Stimulated activated effector memory CD8-positive, alpha-beta T cell treated with anti-CD3 and anti-CD28 coated beads, Interleukin-12 subunit alpha, Interleukin-12 subunit beta, amount 100 ng/mL, for 72 hours (primary cell): ENCODE measurements around the gene EGFR.

Experiments used
- ATAC-seq: fragments of 150-1000 bp; cut with Tn5 transposase; 2 replicates; pipeline ENCODE4 v1.10.0; 2021
- DNase-seq, 2 donors: peaks; one replicate each; pipeline ENCODE4 v3.0.0; 2021 to 2022; ENCODE audit warnings: low spot score in 2 of 2
- H3K27ac Mint-ChIP-seq: one replicate; pipeline ENCODE4 v1.8.0; 2022; ENCODE audit warnings: mild to moderate bottlenecking, mixed read lengths
- H3K36me3 Mint-ChIP-seq: one replicate; pipeline ENCODE4 v1.8.0; 2022; ENCODE audit warnings: mild to moderate bottlenecking, mixed read lengths
- H3K4me1 Mint-ChIP-seq: one replicate; pipeline ENCODE4 v1.8.0; 2022; ENCODE audit warnings: mixed read lengths
- H3K4me3 Mint-ChIP-seq: one replicate; pipeline ENCODE4 v1.8.0; 2022; ENCODE audit warnings: mild to moderate bottlenecking, mixed read lengths
- H3K9me3 Mint-ChIP-seq: one replicate; pipeline ENCODE4 v1.8.0; 2022; ENCODE audit warnings: mixed read lengths

EGFR gene

DNA sequence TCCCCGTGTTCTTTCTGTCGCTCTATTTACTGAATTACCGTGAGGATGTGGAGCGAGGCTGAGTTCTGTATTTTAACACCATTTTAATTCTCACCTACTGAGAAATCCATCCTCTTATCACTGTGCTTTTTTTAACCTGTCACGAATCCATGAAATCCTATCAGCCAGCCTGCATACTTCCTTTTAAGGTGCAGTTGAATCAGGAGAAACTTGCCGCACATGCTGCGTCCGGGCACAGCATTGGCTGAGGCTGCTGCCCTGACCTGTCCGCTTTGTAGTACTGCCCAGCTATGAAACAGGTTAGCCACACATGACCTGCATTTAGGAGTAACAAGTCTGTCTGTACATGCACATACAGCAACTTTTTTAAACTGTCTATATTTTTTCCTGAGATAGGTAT is 82.5 kb downstream of the EGFR start:
- Mint-ChIP-seq H3K4me3 (no peak overlapping the region), H3K36me3 (no peaks in the 10 kb centered on the region), H3K4me1 (peaks cover 10% of the 10 kb centered on the region), H3K9me3 (no peaks in the 10 kb centered on the region), H3K27ac (no peak overlapping the region)
- DNase-seq (no peak), ATAC-seq (no peak)

DNA sequence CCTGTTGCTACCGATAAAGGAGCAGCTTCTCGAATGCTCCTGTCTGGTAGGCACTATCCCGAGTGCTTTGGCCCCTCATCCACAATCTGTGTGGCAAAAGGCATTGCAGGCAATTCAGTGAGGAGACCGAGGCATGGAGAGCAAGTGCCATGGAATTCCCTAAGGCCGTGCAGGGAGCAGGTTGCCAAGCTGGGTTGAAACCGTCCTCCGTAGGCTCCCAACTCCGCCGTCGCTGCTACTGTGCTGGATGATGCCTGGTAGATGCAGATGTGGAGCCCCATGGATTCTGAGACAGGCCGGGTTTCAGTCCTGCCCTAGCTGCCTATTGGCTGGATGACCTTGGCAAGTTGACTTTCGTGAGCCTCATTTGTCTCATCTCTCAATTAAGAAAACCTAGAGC is 85.3 kb downstream of the EGFR start:
- Mint-ChIP-seq H3K4me1 (peaks cover 10% of the 10 kb centered on the region), H3K4me3 (no peak overlapping the region), H3K9me3 (no peaks in the 10 kb centered on the region), H3K27ac (no peak overlapping the region), H3K36me3 (no peaks in the 10 kb centered on the region)
- DNase-seq = no peak
- ATAC-seq = no peak

DNA sequence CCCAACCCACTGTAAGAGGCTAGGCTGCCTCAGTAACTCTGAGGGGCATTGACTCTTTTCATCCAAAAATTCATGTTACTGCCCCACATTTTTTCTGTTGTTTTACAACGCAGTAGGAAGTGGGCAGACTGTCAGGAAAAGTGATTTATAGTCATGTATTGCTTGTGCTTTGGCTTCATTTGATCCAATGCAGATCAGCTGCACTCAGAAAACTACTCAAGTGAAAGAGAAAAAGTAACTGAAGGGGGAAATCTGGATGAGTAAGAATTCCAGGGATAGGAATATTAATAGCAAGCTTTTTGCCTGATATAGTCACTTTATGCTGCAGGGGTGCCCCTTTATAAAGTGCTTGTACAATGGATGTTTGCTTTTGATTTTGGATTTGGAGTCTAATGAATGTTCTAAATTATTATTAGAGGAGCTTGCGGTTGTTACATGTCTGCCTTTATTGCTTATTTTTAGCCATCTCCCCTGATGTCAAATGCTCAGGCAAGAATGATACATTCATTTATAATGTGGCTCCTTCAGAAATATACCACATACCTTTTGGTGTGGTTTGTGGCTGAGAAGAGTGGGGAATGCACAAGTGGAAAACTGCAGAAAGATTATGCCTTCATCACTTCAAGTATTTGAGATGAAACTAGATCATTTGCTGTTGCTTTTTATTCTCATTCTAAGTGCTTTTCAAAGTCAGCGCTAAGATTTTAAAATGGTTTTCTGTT is 86.1 kb downstream of the EGFR start:
- Mint-ChIP-seq H3K36me3 (no peaks in the 10 kb centered on the region), H3K27ac (no peak overlapping the region), H3K9me3 (no peaks in the 10 kb centered on the region), H3K4me3 (no peak overlapping the region), H3K4me1 (peaks cover 10% of the 10 kb centered on the region)
- no peak for DNase-seq
- ATAC-seq = no peak

DNA sequence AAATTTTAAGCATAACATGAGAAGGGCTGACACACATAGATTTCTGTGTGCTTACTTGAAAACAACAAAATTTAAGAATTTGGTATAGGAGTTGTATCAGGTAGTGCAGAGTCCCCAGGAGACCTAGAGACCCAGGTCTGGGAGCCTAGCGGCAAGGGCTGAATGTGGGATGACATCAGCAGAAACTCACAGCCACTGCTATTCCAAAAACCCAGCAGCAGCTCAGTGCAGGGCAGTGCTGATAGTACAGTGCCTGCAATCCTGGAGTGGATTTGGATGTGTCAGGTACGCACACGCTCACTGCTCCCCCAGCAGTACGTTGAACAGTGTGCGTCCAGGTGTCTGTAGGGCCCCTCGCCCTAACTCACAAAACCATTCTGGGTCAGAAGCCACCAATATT is 87.1 kb downstream of the EGFR start:
- Mint-ChIP-seq H3K9me3 (no peaks in the 10 kb centered on the region), H3K4me3 (no peak overlapping the region)

DNA sequence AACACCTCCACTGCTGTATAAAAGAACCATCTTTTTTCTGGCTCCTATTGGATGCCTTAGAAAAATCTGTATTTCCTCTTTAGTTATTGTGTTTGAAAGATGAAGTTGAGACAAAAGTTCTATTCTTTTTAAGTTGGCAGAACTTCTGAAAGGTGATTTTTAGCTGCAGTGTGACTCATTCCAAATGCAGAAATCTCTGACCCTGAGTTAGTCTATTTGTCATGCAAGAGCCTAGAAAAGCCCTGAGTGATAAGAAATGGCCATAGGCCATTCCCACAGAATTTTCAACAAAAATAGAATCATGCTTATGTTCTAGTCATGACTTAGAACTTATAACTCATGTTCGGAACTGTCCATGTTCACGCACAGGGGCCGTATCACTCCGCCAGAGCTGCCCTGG is 89.1 kb downstream of the EGFR start:
- Mint-ChIP-seq H3K4me3 (no peak overlapping the region), H3K27ac (no peak overlapping the region), H3K9me3 (no peaks in the 10 kb centered on the region), H3K4me1 (peaks cover 10% of the 10 kb centered on the region), H3K36me3 (no peaks in the 10 kb centered on the region)
- no peak for ATAC-seq
- no peak for DNase-seq

More for the DNA sequence above, 87.1 kb downstream of the EGFR start:
- ATAC-seq = no peak
- Mint-ChIP-seq H3K36me3 (no peaks in the 10 kb centered on the region), H3K27ac (no peak overlapping the region), H3K4me1 (peaks cover 10% of the 10 kb centered on the region)
- DNase-seq = no peak

DNA sequence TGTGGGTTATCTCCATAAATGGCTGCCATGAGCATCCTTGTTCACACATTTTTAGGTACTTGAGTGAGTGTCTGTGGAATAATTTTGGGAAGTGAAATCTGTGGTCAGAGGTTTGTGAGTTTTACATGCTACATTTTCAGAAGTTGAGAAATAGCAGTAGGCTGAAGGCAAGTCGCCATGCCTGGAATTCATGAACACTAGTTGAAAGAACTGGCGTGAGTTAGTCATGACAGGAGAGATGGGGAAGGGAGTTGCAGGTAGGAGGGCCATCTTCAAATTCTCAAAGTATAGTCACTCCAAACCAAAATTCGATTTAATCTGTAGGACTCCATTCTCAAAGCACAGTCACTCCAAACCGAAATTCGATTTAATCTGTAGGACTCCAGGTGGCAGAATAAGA is 89.6 kb downstream of the EGFR start:
- H3K27ac Mint-ChIP-seq = no peak overlapping the region
- peaks cover 14% of the 10 kb centered on the region for H3K4me1 Mint-ChIP-seq
- no peak overlapping the region for H3K4me3 Mint-ChIP-seq

DNA sequence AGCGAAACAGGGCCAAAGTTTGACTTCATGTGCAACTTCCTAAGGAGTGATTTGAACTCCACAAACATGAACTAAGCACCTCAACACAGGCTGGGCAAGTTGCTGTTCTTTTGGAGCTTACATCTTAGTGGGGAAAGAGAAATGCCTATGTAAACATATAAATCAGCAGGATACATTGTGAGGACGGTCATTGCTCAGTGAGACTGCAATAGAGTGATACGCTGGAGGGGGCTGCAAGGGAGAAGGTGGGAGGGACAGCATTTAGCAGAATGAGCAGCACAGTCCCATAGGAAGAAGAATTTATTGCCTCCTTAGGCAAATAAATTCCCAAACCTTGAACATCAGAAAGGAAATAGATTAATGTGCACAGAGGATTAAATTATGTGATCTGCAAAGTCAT is 90.0 kb downstream of the EGFR start:
- DNase-seq (no peak), ATAC-seq (no peak)
- no peak overlapping the region for H3K27ac Mint-ChIP-seq
- H3K36me3 Mint-ChIP-seq = no peaks in the 10 kb centered on the region
- peaks cover 18% of the 10 kb centered on the region for H3K4me1 Mint-ChIP-seq
- H3K9me3 Mint-ChIP-seq = no peaks in the 10 kb centered on the region
- no peak overlapping the region for H3K4me3 Mint-ChIP-seq

More for the DNA sequence above, 89.6 kb downstream of the EGFR start:
- DNase-seq (no peak), ATAC-seq (no peak)
- Mint-ChIP-seq H3K9me3 (no peaks in the 10 kb centered on the region), H3K36me3 (no peaks in the 10 kb centered on the region)

DNA sequence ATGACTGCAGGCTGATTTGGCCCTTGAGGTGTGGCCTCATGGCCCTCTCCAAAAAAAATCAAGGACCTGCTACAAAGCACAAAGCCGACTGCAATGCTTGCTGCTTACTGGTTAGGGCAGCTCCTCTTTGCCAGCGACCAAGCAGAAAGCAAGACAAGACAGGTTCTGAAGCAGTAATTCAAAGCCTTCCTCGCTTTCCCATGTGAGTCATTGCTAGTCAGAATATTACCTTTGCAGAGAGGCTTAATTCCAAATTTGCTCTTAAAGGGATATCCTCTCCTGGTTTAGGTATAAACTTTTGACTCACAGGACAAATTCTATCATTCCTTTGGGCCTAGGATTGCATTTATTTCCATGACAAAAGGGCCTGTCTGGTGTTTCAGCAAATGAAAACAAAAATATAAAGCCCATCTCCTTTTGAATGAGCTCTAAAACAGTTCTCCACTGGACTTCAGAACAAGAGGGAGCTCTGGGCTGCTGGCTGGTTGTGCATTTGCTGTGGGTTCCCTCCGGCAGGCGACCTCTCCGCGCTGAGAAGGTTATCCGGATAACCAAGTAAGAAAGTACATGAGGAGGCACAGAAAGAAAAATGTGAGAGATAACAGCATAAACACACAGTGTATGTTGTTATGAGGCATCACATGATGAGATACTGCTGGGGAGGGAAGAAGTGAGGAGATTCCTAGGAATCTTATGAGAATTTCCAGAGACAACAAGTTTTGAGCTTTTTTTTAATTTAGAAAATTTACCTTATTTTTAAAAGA is 90.8 kb downstream of the EGFR start:
- no peak overlapping the region for H3K27ac Mint-ChIP-seq
- H3K9me3 Mint-ChIP-seq = no peaks in the 10 kb centered on the region
- ATAC-seq (no peak), DNase-seq (no peak)
- no peaks in the 10 kb centered on the region for H3K36me3 Mint-ChIP-seq
- peaks cover 16% of the 10 kb centered on the region for H3K4me1 Mint-ChIP-seq
- H3K4me3 Mint-ChIP-seq = no peak overlapping the region

DNA sequence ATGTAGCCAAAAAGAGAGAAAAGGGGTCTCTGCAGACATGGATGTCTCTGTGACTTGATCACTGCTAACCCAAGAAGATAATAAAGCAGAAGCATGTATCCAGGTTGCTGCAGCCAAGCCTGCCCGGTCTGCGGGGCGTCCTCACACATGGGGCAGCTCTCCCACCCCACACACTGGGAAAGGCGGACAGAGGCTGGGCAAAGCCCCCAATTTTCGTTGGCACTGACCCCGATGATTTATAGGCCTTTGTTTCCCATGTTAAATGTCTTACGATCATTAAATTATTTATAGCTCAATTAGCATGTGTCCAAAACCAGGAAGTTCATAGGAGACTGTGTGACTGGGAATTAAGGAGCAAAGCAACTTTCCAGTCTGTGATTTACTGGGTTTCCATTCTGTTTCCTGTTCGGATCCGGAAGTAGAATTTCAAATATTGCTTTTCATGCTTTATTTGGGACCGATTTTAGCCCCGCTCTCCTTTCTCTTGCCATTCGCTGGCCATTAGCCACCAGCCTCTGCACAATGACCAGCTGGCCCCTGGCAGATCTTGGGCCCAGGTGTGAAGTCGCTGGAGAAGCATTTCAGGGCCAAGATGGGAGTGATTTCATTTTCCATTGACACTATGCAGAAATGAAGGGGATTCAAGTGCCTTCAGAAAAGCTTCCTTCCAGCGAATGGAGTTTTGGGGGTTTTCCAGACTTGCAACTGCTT is 91.6 kb downstream of the EGFR start:
- ATAC-seq = no peak
- DNase-seq = no peak
- peaks cover 8% of the 10 kb centered on the region for H3K4me1 Mint-ChIP-seq
- no peak overlapping the region for H3K27ac Mint-ChIP-seq
- no peak overlapping the region for H3K4me3 Mint-ChIP-seq
- H3K9me3 Mint-ChIP-seq = no peaks in the 10 kb centered on the region
- H3K36me3 Mint-ChIP-seq = no peaks in the 10 kb centered on the region

DNA sequence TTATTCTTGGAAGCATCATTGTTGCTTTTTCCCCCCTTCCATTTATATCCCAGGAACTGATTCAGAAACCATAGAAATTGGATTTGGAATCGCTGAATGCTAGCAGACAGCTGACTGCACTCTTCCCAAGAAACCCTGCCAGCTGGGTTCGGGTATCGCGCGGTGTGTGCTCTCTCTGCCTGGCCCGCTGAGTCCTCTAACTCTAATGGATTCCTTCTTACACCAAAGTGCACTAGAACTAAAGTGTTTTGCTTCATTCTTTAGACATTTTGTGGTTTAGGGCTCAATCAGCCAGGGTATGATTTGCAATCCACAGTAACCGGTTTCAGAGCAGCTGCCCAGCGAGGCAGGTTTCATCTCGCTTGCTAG is 92.2 kb downstream of the EGFR start:
- peaks cover 8% of the 10 kb centered on the region for H3K4me1 Mint-ChIP-seq
- no peak overlapping the region for H3K27ac Mint-ChIP-seq
- no peak overlapping the region for H3K4me3 Mint-ChIP-seq
- ATAC-seq (no peak), DNase-seq (no peak)
- no peaks in the 10 kb centered on the region for H3K9me3 Mint-ChIP-seq
- no peaks in the 10 kb centered on the region for H3K36me3 Mint-ChIP-seq

DNA sequence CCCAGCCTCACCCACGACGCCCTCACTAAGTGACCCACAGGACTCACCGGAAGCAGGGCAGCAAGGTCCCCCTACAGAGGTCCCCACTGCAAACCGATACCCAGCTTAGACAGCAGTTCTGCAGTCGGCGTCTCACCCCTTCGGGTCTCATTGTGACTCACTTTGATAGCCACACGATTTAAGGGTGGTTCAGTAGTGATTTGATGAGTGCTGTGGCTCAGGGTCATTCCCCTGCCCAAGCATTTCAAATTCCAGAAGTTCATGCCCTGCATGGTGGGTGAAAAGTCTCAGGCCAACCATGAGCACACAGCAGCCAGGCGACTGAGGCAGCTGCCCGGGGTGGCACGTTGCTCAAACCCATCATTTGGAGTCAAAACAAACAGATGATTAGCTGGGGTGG is 93.2 kb downstream of the EGFR start:
- ATAC-seq (no peak), DNase-seq (no peak)
- no peak overlapping the region for H3K4me3 Mint-ChIP-seq
- peaks cover 8% of the 10 kb centered on the region for H3K4me1 Mint-ChIP-seq
- no peaks in the 10 kb centered on the region for H3K9me3 Mint-ChIP-seq
- H3K36me3 Mint-ChIP-seq = no peaks in the 10 kb centered on the region
- H3K27ac Mint-ChIP-seq = no peak overlapping the region

DNA sequence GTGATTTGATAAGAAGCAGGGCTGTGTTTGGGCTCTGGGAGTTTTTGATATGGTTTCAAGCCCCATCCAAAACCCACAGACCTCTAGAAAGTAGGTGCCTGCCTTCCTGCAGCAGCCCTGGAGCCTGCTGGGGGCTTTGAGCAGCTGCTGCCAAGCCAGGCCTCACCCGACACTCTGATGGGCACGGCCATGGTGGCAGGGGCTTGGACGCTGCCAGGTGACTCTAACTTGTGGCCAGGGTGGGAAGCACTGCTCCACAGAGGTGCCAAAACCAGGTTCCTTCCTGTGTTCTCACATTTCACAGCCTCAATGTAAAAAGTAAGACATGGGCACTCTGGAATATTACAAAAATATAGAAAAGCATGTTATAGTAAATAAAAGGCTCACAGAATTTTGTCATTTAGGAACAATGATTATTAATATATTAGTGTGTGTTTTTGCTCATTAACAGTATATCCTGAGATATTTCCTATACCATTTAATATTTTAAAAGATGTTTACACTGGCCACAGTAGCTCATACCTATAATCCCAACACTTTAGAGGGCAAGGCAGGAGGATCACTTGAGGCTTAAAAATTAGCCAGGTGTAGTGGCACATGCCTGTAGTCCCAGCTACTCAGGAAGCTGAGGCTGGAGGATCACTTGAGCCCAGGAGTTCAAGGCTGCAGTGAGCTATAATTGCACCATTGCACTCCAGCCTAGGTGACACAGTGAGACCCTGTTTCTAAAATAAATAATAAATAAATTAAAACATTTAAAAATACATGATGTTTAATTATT is 95.1 kb downstream of the EGFR start:
- no peaks in the 10 kb centered on the region for H3K9me3 Mint-ChIP-seq
- H3K4me1 Mint-ChIP-seq = peaks cover 8% of the 10 kb centered on the region
- ATAC-seq (peak; percentile 49), DNase-seq (no peak)
- no peak overlapping the region for H3K27ac Mint-ChIP-seq
- H3K4me3 Mint-ChIP-seq = no peak overlapping the region
- no peaks in the 10 kb centered on the region for H3K36me3 Mint-ChIP-seq

DNA sequence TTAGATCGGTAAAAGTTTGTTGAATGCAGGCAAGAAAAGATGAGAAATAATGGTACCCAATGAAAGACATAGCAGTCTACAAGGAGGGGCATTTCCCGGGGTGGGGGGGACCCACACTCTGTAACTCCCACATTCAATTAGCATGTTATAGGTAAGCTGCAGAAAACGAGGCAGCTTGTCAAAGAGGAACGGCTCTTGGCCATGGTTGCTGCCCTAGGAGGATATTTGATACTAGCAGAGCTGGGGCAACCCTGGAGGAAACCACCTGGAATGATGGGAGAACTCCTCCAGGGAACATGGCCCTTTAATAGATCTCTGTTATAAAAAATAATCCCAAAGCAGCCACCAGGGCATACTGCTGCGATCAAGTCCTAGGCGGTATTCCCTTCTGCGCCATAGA is 98.5 kb downstream of the EGFR start:
- no peak for ATAC-seq
- Mint-ChIP-seq H3K27ac (no peak overlapping the region), H3K36me3 (no peaks in the 10 kb centered on the region), H3K9me3 (no peaks in the 10 kb centered on the region), H3K4me3 (no peak overlapping the region), H3K4me1 (peaks cover 8% of the 10 kb centered on the region)
- DNase-seq = no peak

DNA sequence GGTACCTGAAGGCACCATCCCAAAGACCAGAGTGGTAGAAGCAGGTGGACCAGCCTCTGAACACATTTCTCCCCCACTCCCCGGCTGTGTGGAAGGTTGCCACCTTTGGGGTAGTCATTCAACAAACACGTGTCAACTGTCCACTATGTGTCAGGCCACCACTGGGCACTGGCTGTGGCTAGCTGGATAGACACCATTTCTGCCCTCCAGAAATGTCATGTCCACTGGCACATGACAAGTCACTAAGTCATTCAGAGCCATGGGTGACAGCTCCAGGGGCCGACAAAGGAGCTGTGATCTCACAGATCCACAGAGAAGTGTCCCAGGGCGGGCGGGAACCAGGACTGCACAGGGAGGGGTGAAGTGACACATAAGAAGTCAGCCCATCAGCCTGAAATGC is 99.6 kb downstream of the EGFR start:
- no peak overlapping the region for H3K4me3 Mint-ChIP-seq
- no peaks in the 10 kb centered on the region for H3K36me3 Mint-ChIP-seq
- H3K9me3 Mint-ChIP-seq = no peaks in the 10 kb centered on the region
- DNase-seq (no peak), ATAC-seq (no peak)
- no peak overlapping the region for H3K27ac Mint-ChIP-seq
- H3K4me1 Mint-ChIP-seq = peaks cover 4% of the 10 kb centered on the region

DNA sequence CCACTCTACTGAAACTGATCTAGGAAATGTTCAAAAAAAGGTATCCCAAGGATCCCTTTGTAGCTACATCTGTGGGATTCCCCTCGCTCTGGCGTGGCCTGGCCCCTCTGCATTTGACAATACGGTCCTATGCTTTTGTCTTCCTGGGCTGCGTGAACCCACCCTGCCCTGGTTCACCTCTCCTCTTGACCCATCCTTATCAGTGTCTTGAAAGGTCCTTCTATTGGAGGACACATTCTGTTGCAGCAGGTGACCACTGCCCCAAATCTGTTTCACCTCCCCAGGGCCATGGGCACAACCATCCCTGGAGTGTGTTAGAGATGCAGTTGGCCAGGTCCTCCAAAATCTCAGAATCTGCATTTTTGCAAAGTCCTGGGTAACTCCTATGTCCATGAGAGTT is 100.8 kb downstream of the EGFR start:
- Mint-ChIP-seq H3K36me3 (no peaks in the 10 kb centered on the region), H3K9me3 (no peaks in the 10 kb centered on the region), H3K4me3 (no peak overlapping the region), H3K4me1 (no peaks in the 10 kb centered on the region), H3K27ac (no peak overlapping the region)
- ATAC-seq (no peak), DNase-seq (no peak)
